Activated T-cell treated with anti-CD3 and anti-CD28 coated beads, Interleukin-2, amount 50 U/mL, for 1 hour (primary cell): ENCODE data around the gene DEDD.

Experiments used
- DNase-seq: peaks from one replicate; pipeline ENCODE4 v3.0.0-alpha.2; 2020

The DEDD gene

DNA sequence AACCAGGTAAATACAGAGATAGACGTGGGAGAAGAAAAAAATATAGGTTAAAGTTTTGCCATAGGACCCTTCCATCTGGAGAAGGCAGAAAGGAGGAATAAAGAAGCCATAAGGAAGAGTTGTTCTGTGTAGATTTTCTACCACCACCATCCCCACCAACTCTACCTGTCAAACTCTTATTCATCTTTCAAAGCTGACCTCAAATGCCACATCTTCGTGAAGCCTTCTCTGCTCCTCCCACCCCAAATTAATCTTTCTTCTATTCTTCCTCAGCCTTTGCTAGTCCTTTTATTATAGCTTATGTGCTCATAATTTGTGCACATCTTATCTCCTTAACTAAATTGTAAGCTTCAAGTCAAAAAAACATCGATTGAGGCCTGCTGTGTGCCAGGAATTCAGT is 41.9 kb downstream of the DEDD start:
- DNase-seq = no peak

DNA sequence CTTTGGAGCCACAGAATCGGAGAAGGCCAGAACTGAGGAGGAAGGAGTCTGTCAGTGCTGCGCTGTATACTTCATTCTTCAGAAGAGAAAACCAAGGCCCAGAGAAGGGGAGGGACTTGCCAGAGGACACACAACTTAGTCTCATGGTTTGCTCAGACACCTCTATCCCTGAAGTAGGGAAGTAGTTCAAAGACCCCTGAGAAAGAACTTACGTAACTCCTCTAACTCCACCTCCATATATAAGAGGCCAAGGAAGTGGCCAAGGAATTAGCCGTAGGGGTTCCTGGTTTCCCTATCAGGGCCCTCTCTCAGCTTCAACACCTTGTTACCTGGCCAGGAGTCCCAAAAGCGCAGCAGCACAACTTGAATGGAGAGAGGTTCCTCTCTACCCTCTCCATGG is 42.5 kb downstream of the DEDD start:
- no peak for DNase-seq

DNA sequence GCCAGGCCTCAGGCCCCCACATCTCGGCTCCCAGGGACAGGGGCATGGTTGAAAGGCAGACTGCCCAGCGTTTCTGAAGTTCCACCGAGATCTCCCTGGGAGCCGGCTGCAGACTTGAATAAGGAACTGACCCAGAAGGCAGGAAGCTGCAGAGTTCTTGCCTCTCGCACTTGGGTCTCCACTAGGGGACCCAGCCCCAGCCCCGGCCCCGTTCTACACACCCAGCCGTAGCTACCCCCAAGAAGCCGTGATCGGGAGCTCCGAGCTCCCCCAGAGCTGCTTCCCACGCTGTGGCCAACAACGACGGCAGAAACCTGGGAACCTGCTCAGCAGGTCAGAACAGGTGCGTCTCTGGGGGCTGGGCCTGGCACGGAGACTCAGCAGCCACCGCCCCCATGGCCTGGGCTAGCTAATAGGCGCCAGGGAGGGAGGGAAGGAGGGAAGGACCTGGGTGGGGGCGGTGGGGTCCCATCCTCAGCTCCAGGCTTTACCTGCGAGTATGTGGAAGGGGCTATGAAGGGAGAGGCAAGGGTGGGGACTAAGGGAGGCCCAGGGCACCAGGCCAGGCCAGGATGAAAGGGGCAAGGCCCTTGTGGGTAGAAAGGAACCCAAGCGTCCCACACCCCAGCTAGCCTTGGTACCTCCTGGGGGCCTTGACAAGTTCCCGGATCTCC is 43.1 kb downstream of the DEDD start, which contains the start of gene NECTIN4:
Gene NECTIN4 (minus strand): TSS at position 308 of the 674 bp plus-strand sequence. CDS start 262 bp downstream, at position 46.
- no peak for DNase-seq

DNA sequence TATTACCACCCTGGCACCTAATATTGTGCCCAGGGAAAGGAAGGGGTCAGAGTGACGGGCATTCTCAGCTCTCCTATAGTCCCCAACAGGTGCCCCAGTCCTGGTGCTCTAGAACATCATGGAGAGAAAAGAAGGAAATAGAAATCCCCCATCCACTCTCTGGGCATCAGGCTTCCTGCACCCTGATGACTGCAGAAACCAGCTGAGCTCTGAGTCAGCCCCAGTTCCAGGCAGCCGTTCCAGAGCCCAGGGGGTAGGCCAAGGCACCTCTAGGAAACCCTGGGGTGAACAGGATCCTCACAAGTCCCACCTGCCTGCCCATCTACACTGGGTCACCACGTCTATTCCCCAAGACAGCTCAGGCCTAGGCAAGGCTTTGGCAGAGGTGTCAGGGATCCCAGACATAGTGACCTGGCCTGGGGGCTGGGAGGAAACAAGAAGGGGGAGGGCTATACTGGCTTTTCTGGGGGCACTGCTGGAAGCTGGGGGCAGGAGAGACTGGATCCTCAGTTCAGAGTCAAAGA is 43.8 kb downstream of the DEDD start:
- no peak for DNase-seq

DNA sequence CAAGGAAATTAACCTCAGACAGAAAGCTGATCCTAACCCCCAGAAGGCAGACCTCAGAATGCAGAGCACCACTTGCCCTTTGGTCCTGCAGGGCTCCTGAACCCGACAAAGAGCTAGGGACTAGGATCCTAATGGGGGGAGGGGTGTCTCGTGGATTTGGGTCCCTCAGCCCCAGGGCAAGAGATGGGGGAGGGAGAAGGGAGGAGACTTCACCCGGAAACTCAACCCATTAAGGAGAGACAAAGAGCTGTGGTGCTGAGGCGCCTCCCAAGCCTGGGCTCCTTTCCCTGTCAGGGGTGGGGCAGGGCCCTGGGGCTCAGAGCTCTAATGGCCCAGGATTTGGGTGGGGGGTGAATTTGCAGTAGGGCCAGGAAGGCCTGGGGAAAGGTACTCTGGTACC is 46.0 kb downstream of the DEDD start:
- no peak for DNase-seq

DNA sequence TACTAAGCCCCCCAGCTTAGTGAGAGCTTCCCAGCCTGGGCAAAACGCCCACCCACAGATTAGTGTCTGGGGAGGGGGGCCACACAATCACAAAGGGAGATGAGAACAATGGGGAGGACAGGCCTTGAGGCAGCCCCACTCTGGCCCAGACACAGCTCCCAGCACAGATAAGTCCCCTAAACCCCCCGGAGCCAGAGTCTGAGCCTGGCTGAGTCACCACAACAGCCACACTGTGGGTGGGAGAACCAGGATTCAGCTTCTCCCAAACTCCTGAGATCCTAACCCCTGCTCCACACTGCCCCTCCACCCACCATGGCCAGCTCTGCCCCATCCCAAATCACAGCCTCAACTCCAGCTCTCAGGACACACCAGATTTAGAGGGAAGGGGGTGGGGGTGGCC is 47.3 kb downstream of the DEDD start:
- DNase-seq = no peak

DNA sequence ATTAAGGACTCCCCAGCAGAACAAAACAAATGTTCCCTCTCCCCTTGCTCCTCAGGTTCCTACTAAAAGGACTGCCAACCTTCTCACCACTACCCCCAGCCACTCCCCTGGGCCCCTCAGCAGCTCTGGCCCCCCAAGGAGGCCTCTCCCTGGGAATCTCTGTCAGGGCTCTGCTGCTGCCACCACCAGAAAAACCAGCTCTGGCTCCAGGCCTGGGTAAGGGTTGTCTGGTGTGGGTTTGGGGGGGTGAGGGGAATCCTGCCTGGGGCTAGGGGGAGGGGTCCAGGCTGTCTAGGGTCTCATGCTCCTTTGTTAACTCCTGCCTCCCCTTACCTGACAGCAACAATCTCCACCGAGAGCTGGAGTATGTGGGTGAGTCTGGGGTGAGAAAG is 47.9 kb downstream of the DEDD start:
- no peak for DNase-seq

DNA sequence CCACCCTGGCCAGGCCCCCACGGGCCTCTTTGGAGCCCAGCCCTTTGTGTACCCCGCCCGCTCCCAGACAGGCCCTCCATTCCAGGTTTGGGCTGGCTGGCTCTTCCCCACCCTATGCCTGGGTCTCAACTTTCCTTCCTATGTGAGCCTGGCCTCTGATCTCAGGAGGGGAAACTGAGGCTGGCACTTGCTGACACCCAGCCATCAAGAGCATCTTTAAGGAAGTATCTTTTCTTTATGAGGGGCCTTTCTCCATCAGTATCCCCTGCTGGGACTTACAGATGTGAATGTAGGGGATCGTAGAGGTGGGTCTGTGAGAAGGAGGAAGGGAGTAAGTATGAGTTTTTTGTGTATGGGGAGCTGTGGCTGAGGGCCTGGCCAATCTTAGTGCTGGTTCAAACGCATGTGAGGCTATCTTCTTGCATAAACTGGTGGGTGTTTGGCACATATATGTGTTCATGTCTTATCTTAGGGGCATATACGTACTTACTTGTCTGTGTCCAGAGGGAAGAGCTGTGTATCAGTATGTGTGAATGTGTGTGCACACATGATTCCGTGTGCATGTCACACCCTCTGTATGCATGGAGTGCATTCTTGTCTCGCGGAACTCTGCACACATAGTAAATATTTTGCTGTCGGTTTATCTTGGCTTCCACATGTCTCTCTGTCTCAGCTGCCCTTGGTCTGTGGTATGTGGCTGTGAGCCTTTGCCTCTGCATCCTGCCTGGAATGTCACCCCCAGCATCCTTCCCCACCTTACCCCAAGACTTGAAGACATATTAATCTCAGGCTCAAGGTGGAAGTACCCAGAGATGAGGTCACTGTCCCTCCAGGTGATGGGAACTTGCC is 48.5 kb downstream of the DEDD start:
- DNase-seq = no peak

DNA sequence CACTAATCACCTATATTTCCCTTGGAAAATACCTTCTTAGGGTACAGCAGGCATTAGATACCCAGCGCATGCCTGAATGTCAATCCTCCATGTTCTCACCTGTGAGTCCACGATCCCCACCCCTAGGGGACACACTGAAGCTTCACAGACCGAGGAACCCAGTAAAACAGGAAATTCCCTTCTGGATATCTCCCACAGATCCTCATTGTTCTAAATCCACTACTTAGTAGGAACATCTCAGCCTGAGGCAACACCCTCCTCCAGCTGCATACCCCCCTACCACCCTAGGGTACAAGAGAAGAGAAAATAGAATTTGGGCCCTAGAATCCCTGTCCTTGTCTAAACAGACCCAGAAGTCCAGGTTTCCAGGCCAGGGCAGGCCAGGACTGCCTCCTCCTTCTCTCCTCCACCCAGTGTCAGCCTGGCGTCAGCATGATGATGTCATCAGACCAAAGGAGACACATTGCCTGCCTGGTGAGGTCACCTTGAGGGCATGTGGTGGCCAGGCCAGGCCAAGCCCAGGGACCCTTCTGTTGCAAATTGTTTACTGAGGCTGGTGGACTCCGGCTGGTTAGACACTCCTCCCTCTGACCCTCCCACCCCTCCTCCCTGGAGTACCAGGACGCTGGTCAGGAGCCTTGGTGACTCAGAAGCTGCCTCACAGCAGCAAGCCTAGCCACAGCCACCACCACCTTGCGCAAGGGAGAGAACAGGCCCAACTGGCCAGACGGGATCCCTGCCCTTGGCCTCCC is 49.3 kb downstream of the DEDD start:
- DNase-seq = no peak

DNA sequence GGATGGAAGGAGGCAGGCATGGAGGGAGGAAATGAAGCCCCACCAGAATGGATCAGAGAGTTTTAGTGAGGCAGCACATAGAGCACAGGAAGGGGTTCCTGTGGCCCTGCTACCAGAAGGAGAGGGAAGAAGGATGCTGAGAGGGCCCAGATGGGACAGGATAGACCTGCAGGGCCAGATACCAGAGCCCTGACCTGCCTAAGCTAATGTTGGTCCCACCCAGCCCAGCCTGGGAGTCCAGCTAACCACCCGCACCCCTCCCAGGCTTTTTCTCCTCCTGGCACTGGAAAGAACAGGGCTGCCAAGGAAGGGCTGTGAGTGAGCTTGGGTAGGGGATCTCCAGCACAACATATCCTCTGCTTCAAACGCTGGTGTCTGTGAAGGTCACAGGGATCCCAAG is 50.0 kb downstream of the DEDD start:
- no peak for DNase-seq

DNA sequence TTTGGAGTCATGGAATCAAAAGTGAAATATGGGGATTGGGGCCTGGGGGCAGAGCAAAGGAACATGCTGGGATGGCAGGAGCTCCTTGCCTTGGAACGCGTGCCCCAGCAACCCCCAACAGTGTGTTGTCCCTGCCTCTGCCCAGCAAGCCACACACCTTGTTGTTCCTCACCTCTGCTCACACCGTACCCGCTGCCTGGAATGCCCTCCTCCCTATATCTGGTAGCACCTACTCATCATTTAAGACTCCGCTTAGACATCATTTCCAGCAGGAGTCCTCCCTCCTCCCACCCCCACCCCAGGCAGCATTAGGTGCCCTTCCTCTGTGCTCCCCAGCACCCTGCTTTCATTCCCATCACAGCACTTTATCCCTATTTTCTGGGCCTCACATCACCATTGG is 50.9 kb downstream of the DEDD start:
- DNase-seq = no peak

DNA sequence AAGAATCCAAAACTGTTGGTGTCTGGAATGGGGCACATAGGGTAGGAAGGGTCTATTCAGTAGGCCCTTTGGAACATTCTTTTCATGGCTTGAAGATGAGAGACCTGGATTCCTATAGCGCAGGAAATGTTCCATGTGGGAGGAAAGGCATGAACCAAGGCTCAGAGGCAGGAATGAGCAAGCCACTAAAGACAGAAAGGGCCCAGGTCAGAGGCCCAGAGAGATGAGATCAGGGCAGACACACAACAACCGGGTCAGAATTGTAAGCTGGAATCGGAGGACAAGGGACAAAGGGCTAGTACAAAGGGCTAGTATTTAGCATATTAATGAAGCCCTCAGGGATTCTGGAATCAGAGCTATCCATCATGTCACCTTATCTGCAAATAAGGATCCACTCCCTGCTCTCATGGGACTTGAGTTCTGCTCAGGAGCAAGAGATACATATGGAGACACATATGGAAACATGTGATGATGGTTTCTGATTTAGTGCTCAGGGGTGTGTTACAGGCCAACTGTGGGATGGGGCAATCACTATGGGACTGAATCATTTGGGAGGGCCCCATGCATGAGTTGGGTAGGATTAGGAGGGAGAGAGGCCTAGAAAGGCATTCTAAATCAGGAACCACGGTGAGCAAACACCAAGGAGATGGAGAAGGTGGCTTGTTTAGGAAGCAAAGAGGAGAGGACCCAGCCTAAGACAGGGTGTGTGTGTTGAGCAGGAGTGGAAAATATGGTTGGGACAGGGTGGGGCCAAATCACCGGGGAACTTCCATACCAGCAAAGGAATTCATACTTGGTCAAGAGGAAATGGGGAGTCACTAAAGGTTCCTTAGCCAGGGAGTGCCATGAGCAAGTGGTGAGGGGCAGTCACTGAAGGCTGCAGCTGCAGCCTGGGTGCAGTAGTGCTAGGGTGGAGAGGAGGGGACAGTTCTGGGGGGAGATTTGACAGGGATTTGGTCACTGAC is 51.7 kb downstream of the DEDD start:
- no peak for DNase-seq

DNA sequence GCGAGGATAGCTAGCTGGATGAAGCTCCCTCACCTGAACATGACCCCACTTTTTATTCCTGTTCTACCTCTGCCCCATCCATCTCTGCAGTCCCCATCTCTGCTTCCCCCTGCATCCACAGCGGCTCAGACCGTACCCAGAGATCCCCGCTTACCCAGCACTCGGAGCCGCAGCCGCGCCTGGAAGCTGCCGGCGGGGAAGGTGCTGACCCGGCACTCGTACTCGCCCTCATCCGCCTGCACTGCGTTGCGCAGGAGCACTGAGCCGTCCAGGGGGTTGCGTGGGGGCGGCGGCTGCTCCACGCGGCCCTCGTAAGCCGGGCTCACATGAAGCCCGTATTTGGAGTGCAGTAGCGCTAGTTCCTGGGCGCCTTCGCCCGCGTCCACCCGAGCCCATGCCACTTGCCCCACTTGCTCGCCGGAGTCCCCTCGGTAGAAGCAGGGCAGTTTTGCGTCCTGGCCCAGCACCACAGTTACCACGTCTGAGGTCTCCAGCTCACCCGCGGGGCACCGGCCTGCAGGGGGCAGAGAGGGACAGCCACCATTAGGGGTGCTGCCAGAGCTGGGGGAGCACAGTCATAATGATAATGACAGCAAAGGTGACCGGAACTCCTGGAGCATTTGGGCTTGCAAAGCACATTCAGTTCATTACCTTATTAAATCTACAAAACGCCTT is 52.9 kb downstream of the DEDD start:
- no peak for DNase-seq

DNA sequence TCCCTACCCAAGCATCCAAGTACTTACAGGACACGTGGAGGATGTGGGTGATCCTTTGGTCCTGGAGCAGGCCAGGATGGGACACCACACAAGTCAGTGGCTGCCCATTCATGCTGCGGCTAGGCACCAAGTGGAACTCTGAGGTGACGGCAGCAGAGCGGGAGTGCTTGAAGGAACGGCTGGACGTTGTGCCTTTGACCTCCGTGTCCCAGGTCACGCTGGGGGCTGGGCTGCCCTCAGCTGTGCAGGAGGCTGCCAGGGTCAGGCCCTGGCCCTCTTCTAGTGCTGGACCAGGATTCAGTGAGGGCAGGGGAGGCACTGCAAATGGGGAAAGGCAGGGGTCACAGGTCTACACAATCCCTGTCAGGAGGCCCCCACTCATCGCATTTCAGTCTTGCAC is 55.0 kb downstream of the DEDD start:
- no peak for DNase-seq

DNA sequence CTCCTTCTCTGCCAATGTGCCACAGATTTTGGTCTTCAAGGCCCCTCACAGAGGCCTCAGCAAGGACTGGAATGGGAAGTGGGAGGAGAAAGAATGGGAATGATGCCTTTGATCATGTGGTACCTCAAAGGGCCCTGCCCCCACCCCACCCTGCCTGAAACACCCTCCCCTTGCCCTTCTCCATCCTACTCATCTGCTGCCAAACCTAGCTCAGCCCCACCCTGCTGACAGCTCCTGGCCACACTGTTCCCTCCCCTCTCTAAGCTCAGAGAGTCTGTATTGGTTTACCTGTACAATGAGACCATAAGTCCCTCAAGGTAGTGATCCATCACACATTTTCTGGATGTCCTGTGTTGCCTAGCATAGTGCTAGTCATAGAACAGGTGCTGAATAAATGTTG is 56.1 kb downstream of the DEDD start:
- DNase-seq = no peak

DNA sequence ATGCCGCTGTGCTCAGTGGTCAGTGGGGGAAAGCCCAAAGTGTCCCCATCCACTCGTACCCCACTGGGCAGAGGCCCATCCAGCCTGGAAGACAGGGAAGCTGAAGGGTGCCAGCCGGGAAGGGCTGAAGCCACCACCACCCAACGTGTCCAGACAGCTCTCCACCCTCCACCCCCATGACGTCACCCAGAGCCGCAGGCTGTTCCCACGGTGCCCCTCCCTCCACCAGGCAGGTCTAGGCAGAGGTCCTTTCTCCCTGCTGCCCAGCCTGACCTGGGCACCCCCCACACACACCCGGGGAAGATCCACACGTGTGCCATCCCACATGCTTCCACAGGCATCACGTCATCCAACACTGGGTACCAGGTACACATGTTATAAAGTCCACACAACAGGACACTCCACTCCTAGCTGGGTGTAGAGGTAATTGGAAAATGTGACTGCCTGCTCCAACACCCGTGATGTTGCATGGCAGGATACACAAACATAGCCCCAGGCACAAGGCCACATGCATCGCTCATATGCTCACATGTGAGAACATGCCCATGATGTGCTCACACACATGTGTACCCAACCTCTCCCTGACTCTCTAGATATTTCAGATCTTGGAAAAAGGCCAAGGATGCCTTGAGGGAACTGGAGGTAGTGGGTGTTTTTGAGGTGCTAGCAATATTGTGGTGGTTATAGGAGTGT is 57.6 kb downstream of the DEDD start:
- no peak for DNase-seq

DNA sequence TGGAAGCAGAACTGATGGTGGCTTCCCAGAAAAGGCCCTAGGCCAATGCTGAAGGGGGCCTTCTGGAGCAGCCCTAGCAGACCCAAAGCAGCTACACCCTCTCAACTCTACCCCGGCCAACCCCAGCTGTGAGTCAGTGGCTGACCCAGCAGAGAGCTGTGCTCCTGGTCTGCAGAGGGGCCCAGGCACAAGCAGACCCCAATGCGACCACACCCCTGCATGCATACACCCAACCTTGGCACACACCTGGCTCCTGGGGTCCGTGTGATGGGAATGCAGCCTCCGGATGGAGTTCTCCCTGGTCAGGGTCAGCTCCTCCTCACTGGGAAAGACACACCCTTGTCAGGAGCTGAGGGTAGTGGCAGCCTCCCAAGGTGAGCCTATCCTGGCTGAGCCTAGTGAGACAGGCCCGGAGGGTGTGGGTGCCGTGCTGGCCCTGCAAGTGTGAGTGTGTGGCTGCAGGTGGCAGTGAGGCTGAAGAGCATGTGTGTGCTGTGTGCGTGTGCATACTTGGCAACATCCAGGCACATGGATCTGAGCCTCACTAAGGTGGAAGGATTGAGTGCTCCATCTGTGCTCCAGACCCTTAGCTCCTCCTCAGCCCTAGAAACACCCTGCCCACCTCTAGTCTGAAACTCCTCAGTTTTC is 58.9 kb downstream of the DEDD start:
- DNase-seq = no peak

DNA sequence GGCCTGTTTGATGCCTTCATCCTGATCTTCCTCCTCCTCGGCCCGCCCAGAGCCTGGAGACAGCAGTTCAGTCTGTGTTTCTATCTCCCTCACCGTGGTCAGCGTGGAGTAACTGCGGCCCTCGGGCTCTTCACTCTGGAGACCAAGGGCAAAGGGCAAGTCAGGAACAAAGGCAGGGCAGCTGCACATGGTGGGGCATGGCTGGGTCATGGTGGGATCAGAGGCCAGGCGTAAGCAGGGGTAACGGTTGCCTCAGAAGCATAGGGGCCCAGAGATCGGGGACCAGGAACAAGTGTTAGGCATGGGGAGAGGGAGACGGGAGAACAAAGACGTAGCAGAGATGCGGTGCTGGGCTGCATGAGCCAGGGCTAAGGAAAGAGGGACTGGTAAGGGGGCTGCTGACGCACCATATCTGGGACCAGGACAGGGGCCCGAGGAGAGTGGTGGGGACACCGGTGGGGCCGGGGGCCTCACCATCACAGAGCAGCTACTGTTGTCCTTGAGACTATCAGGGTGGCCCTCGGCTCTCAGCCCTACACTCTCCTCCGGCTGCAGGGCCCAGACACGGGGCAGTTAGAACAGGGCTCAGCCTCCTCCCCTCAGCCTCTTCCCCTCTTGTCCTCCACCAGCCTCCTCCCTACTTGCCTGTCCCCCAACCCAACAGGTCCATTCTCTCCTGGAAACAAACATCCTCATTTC is 59.6 kb downstream of the DEDD start:
- DNase-seq = no peak

DNA sequence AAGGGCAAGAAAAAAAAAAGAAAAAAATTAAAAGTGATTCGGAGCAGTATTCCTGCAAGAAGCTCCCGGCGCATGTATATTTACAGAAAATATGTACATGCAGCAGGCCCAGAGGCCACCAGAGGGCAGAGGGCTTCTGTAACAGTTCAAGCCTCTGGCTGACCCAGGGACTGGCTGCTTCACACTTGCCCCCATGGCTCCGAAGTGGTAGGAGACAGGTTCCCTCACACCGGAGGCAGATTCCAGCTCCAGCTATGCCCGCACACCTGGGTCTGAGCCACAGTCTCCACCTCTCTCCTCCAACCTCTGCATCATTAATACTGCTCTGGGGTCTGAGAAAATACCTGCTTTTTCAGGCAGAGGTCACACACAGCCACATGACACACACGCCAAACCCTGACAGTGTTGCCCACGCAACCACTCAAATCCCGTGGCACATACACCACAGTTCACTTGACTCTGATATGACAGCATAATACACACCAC is 60.5 kb downstream of the DEDD start:
- peak; percentile 52 for DNase-seq
